Neuronal stem cell (in vitro differentiated cells): ENCODE results near the gene NOXRED1.

ENCODE experiments used
- DNase-seq: peaks from one replicate; pipeline ENCODE4 v3.0.0-alpha.2; 2013; ENCODE audit warnings: low spot score
- H2AFZ ChIP-seq: one replicate; pipeline ENCODE4 v1.6.1; 2013; ENCODE audit warnings: mild to moderate bottlenecking, low read length, inconsistent platforms
- H2AK5ac ChIP-seq: 2 replicates; pipeline ENCODE4 v1.6.1; 2013; ENCODE audit warnings: low read depth, mild to moderate bottlenecking, inconsistent platforms, low read length, moderate library complexity, mixed read lengths
- H2BK120ac ChIP-seq: 2 replicates; pipeline ENCODE4 v1.6.1; 2013; ENCODE audit warnings: low read depth, mild to moderate bottlenecking, inconsistent platforms, low read length, moderate library complexity, mixed read lengths
- H2BK12ac ChIP-seq: one replicate; pipeline ENCODE4 v1.6.1; 2013; ENCODE audit warnings: low read length, inconsistent platforms
- H2BK15ac ChIP-seq: 2 replicates; pipeline ENCODE4 v1.6.1; 2013; ENCODE audit warnings: mild to moderate bottlenecking, low read length, inconsistent platforms, mixed read lengths
- H2BK5ac ChIP-seq: one replicate; pipeline ENCODE4 v1.6.1; 2013; ENCODE audit warnings: inconsistent platforms, mild to moderate bottlenecking, low read length, moderate library complexity
- H3K14ac ChIP-seq: one replicate; pipeline ENCODE4 v1.6.1; 2013; ENCODE audit warnings: low read length, inconsistent platforms
- H3K18ac ChIP-seq: 2 replicates; pipeline ENCODE4 v1.6.1; 2013; ENCODE audit warnings: low read length, inconsistent platforms
- H3K23ac ChIP-seq: 2 replicates; pipeline ENCODE4 v1.6.1; 2013; ENCODE audit warnings: low read depth, mild to moderate bottlenecking, mixed read lengths, low read length, inconsistent platforms; ENCODE audit not compliant: poor library complexity
- H3K27ac ChIP-seq: replicated peaks from 3 replicates; pipeline ENCODE4 v1.5.1; 2013; ENCODE audit warnings: low read length, inconsistent platforms
- H3K27me3 ChIP-seq, 3 experiments: 2 replicates each; pipeline ENCODE4 v1.6.1; 2013; ENCODE audit warnings: low read length in 3 of 3, mild to moderate bottlenecking in 2 of 3, inconsistent platforms in 1 of 3, low read depth in 1 of 3, mixed read lengths in 1 of 3, moderate library complexity in 1 of 3; ENCODE audit not compliant: control insufficient read depth in 3 of 3, insufficient read depth in 3 of 3
- H3K36me3 ChIP-seq, 2 donors: replicated peaks in 1 of 2; 2 replicates each; pipeline ENCODE4 v1.6.1; 2013; ENCODE audit warnings: low read length in 2 of 2; ENCODE audit not compliant: control insufficient read depth in 2 of 2, insufficient read depth in 2 of 2
- H3K4ac ChIP-seq: 2 replicates; pipeline ENCODE4 v1.6.1; 2013; ENCODE audit warnings: inconsistent platforms, mild to moderate bottlenecking, low read length, moderate library complexity
- H3K4me1 ChIP-seq, 2 donors: 1 replicate in 1 of 2; 2 replicates in 1 of 2; pipeline ENCODE4 v1.6.1; 2013; ENCODE audit warnings: low read length in 2 of 2, low read depth in 1 of 2; ENCODE audit not compliant: control insufficient read depth in 2 of 2, insufficient read depth in 1 of 2
- H3K4me2 ChIP-seq: one replicate; pipeline ENCODE4 v1.6.1; 2013; ENCODE audit warnings: mild to moderate bottlenecking, low read length, inconsistent platforms; ENCODE audit not compliant: insufficient read depth, poor library complexity, severe bottlenecking
- H3K4me3 ChIP-seq, 2 donors: 2 replicates each; pipeline ENCODE4 v1.5.1; 2013; ENCODE audit warnings: low read length in 2 of 2, mild to moderate bottlenecking in 2 of 2, inconsistent platforms in 1 of 2, moderate library complexity in 1 of 2
- H3K79me1 ChIP-seq: one replicate; pipeline ENCODE4 v1.6.1; 2013; ENCODE audit warnings: low read depth, mild to moderate bottlenecking, inconsistent platforms, low read length, moderate library complexity
- H3K9ac ChIP-seq: one replicate; pipeline ENCODE4 v1.6.1; 2013; ENCODE audit warnings: mild to moderate bottlenecking, low read depth, low read length, inconsistent platforms; ENCODE audit not compliant: poor library complexity
- H3K9me3 ChIP-seq, 2 donors: replicated peaks in 1 of 2; 2 replicates each; pipeline versions ENCODE3 to v1.6.1; 2013; ENCODE audit warnings: low read length in 2 of 2, mild to moderate bottlenecking in 2 of 2, inconsistent platforms in 1 of 2, low read depth in 1 of 2, mixed read lengths in 1 of 2, moderate library complexity in 1 of 2; ENCODE audit not compliant: control insufficient read depth in 2 of 2, insufficient read depth in 1 of 2
- H4K8ac ChIP-seq: one replicate; pipeline ENCODE4 v1.6.1; 2013; ENCODE audit warnings: low read depth, mild to moderate bottlenecking, inconsistent platforms, low read length, moderate library complexity
- H4K91ac ChIP-seq: one replicate; pipeline ENCODE4 v1.6.1; 2013; ENCODE audit warnings: low read length, low read depth, mild to moderate bottlenecking, inconsistent platforms; ENCODE audit not compliant: poor library complexity
- WGBS, 2 donors: extraction: QIAGEN DNeasy Blood & Tissue Kit; methylation state at CpG; one replicate each; pipeline ENCODE4 v1.1.7; 2013; ENCODE audit warnings: missing lambda C conversion rate in 2 of 2, mixed read lengths in 1 of 2; ENCODE audit not compliant: insufficient read length in 2 of 2, insufficient replicate concordance in 1 of 2; ENCODE audit errors: extremely low coverage in 2 of 2; 5-methylcytosine and 5-hydroxymethylcytosine counted together

The NOXRED1 gene

GRCh38 chr14:77359626-77360025 is 63.7 kb downstream of the NOXRED1 start:
- no peak overlapping the region for H2BK5ac ChIP-seq
- no peak overlapping the region for H3K9ac ChIP-seq
- peaks cover 0 to 7% of the 10 kb centered on the region in 2 donors for H3K4me1 ChIP-seq
- no peak overlapping the region for H2AK5ac ChIP-seq
- H4K91ac ChIP-seq: no peak overlapping the region
- H2BK120ac ChIP-seq: no peak overlapping the region
- H3K4ac ChIP-seq: no peak overlapping the region
- no peak overlapping the region for H3K14ac ChIP-seq
- H3K36me3 ChIP-seq: no peaks in the 10 kb centered on the region
- no peak overlapping the region for H3K4me3 ChIP-seq
- DNase-seq: no peak
- no peak overlapping the region for H2AFZ ChIP-seq
- H3K27ac ChIP-seq: no peak overlapping the region
- no peak overlapping the region for H4K8ac ChIP-seq
- no peak overlapping the region for H3K23ac ChIP-seq
- no peaks in the 10 kb centered on the region for H3K27me3 ChIP-seq
- no peak overlapping the region for H2BK15ac ChIP-seq
- H3K4me2 ChIP-seq: no peak overlapping the region
- H3K9me3 ChIP-seq: peaks cover 0 to 7% of the 10 kb centered on the region in 2 donors
- no CpG with 5 or more reads among the region's 1 CpG for WGBS, 2 donors
- no peaks in the 10 kb centered on the region for H3K79me1 ChIP-seq
- H3K18ac ChIP-seq: no peak overlapping the region
- H2BK12ac ChIP-seq: no peak overlapping the region

DNA sequence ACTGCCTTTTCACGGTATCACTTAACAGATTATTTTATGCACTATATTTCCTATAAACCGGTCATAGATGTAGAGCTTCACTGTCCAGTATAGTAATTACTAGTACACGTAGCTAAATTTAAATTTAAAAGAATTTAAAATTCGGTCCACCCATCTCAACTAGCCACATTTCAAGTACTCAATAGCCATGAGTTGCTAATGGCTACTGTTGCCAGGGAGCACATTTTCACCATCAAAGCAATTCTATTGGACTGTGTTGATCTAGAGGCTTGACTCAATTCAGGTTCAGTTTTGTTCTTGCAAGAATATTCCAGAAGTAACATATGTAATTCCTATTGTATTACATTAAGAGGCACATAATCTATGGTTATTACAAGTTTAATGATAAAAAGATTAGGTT is 66.4 kb downstream of the NOXRED1 start:
- H2BK15ac ChIP-seq: no peak overlapping the region
- WGBS, 2 donors: no CpG with 5 or more reads among the region's 4 CpGs
- H3K27ac ChIP-seq: no peak overlapping the region

GRCh38 chr14:77355811-77356210 is 67.5 kb downstream of the NOXRED1 start:
- no peak overlapping the region for H3K9ac ChIP-seq
- H3K4me2 ChIP-seq: no peak overlapping the region
- no peak overlapping the region for H3K4me3 ChIP-seq
- H3K36me3 ChIP-seq: peaks cover 0 to 2% of the 10 kb centered on the region in 2 donors
- no peak for DNase-seq
- H2BK15ac ChIP-seq: no peak overlapping the region
- H3K27me3 ChIP-seq: no peaks in the 10 kb centered on the region
- no peak overlapping the region for H2BK120ac ChIP-seq
- no CpG with 5 or more reads among the region's 4 CpGs for WGBS, 2 donors
- H3K4me1 ChIP-seq: peaks cover 0 to 7% of the 10 kb centered on the region in 2 donors
- H2AFZ ChIP-seq: no peak overlapping the region
- no peak overlapping the region for H2BK12ac ChIP-seq
- H3K4ac ChIP-seq: no peak overlapping the region
- H3K18ac ChIP-seq: no peak overlapping the region
- no peak overlapping the region for H3K27ac ChIP-seq
- H4K8ac ChIP-seq: no peak overlapping the region
- no peaks in the 10 kb centered on the region for H3K79me1 ChIP-seq
- no peak overlapping the region for H2BK5ac ChIP-seq
- H4K91ac ChIP-seq: no peak overlapping the region
- no peaks in the 10 kb centered on the region for H3K9me3 ChIP-seq
- no peak overlapping the region for H3K14ac ChIP-seq
- no peak overlapping the region for H2AK5ac ChIP-seq
- no peak overlapping the region for H3K23ac ChIP-seq

More for the DNA sequence above, 66.4 kb downstream of the NOXRED1 start:
- H3K23ac ChIP-seq: no peak overlapping the region
- H2BK5ac ChIP-seq: no peak overlapping the region
- H2AFZ ChIP-seq: no peak overlapping the region
- no peaks in the 10 kb centered on the region for H3K27me3 ChIP-seq
- H3K4me2 ChIP-seq: no peak overlapping the region
- no peak overlapping the region for H4K91ac ChIP-seq
- no peaks in the 10 kb centered on the region for H3K79me1 ChIP-seq
- H3K9me3 ChIP-seq: peaks cover 0 to 3% of the 10 kb centered on the region in 2 donors
- no peak overlapping the region for H2BK12ac ChIP-seq
- H2BK120ac ChIP-seq: no peak overlapping the region
- peaks cover 0 to 7% of the 10 kb centered on the region in 2 donors for H3K4me1 ChIP-seq
- H3K18ac ChIP-seq: no peak overlapping the region
- H3K14ac ChIP-seq: no peak overlapping the region
- no peak overlapping the region for H2AK5ac ChIP-seq
- H3K9ac ChIP-seq: no peak overlapping the region
- H3K36me3 ChIP-seq: no peaks in the 10 kb centered on the region
- DNase-seq: no peak
- H3K4ac ChIP-seq: no peak overlapping the region
- H4K8ac ChIP-seq: no peak overlapping the region
- no peak overlapping the region for H3K4me3 ChIP-seq

DNA sequence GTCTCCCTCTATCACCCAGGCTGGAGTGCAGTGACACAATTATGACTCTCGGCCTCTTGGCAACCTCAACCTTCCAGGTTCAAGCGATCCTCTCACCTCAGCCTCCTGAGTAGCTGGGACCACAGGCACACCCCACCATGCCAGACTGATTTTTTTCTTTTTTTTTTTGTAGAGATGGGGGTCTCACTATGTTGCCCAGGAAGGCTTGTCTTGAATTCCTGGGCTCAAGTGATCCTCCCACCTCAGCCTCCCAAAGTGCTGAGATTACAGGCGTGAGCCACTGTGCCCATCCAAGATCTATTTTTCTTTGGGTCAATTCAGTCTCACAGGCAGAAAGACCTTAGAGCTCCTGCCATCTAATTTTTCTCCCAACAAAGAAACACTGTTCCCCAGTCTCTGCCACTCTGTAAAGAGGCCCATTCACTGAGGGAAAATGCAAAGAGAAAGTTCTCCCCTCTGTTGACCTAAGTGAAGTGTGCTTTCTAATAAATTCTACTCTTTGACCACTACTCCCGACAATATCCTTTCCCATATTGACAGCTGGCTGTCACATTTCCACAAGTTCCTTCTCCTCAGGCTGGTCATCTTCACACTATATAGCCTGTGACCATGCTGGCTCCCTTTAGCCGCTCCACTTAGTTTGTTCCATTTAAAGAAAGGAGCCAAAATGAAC is 69.7 kb downstream of the NOXRED1 start:
- no peak for DNase-seq
- peaks cover 0 to 7% of the 10 kb centered on the region in 2 donors for H3K4me1 ChIP-seq
- H2BK12ac ChIP-seq: no peak overlapping the region
- no peak overlapping the region for H3K27ac ChIP-seq
- no peaks in the 10 kb centered on the region for H3K9me3 ChIP-seq
- no peak overlapping the region for H3K9ac ChIP-seq
- H2BK120ac ChIP-seq: no peak overlapping the region
- no CpG with 5 or more reads among the region's 5 CpGs for WGBS, 2 donors
- no peak overlapping the region for H2AFZ ChIP-seq
- H3K79me1 ChIP-seq: no peaks in the 10 kb centered on the region
- peaks cover 0 to 21% of the 10 kb centered on the region in 2 donors for H3K36me3 ChIP-seq
- H4K8ac ChIP-seq: no peak overlapping the region
- no peak overlapping the region for H2AK5ac ChIP-seq
- no peak overlapping the region for H3K4me3 ChIP-seq
- no peak overlapping the region for H3K14ac ChIP-seq
- no peak overlapping the region for H2BK15ac ChIP-seq
- H3K4me2 ChIP-seq: no peak overlapping the region
- no peak overlapping the region for H3K23ac ChIP-seq
- H3K27me3 ChIP-seq: no peaks in the 10 kb centered on the region
- no peak overlapping the region for H2BK5ac ChIP-seq
- H3K18ac ChIP-seq: no peak overlapping the region
- H4K91ac ChIP-seq: no peak overlapping the region
- H3K4ac ChIP-seq: no peak overlapping the region
